SIG-M5 (cell line): ENCODE measurements around the gene UACA.
A peak's percentile ranks its signal among the peaks of the same experiment; 100 is the strongest.
"Not testable (repeated sequence)": the region's sequence is repeated elsewhere in the genome, so short reads cannot be mapped to it uniquely, and the experiment has no call there.

Source experiments
- DNase-seq: peaks from one replicate; lab custom pipeline; 2025; lab: John Stamatoyannopoulos, UW

Gene UACA

GRCh38 chr15:70753101-70753829 is 10.1 kb downstream of the UACA start:
- DNase-seq = no peak

- DNase-seq = no peak
Observed at GRCh38 chr15:70752193-70752635, 11.1 kb downstream of the UACA start.

- DNase-seq = no peak
Observed at GRCh38 chr15:70750203-70750869, 13.0 kb downstream of the UACA start.

GRCh38 chr15:70748281-70748747 is 15.0 kb downstream of the UACA start:
- no peak for DNase-seq

- DNase-seq = not testable (repeated sequence)
Observed at GRCh38 chr15:70746598-70746997, 16.8 kb downstream of the UACA start.

GRCh38 chr15:70742928-70743327 is 20.4 kb downstream of the UACA start:
- DNase-seq = no peak

- peak; percentile 34 for DNase-seq
Observed at GRCh38 chr15:70741677-70742293, 21.6 kb downstream of the UACA start.

GRCh38 chr15:70741107-70741531 is 22.2 kb downstream of the UACA start:
- no peak for DNase-seq

GRCh38 chr15:70735040-70735439 is 28.3 kb downstream of the UACA start:
- not testable (repeated sequence) for DNase-seq

- DNase-seq = no peak
Observed at GRCh38 chr15:70729164-70729563, 34.2 kb downstream of the UACA start.

- DNase-seq = no peak
Observed at GRCh38 chr15:70726753-70727152, 36.6 kb downstream of the UACA start.

GRCh38 chr15:70723927-70724326 is 39.4 kb downstream of the UACA start:
- DNase-seq = no peak

- no peak for DNase-seq
Observed at GRCh38 chr15:70723122-70723422, 40.3 kb downstream of the UACA start.

- no peak for DNase-seq
Observed at GRCh38 chr15:70722266-70723121, 40.9 kb downstream of the UACA start.

- no peak for DNase-seq
Observed at GRCh38 chr15:70720228-70721016, 42.9 kb downstream of the UACA start.

GRCh38 chr15:70717237-70717793 is 46.0 kb downstream of the UACA start:
- DNase-seq = no peak

- DNase-seq = no peak
Observed at GRCh38 chr15:70715840-70716485, 47.4 kb downstream of the UACA start.

- DNase-seq = no peak
Observed at GRCh38 chr15:70714565-70714964, 48.8 kb downstream of the UACA start.

- no peak for DNase-seq
Observed at GRCh38 chr15:70714015-70714414, 49.3 kb downstream of the UACA start.

GRCh38 chr15:70712271-70712670 is 51.1 kb downstream of the UACA start:
- DNase-seq = no peak

GRCh38 chr15:70710714-70711113 is 52.6 kb downstream of the UACA start:
- DNase-seq = no peak
